Fibroblast of villous mesenchyme (primary cell): ENCODE data around the gene TRPM2. TPM values are rescaled to one million over a fixed set of nuclear protein-coding genes. Genes with fewer than 3 reads are reported as not detected.

Experiments used
- DNase-seq: peaks from one replicate; pipeline ENCODE4 v3.0.0-alpha.2; 2010; ENCODE audit warnings: low read depth
- H3K4me3 ChIP-seq: 2 replicates; pipeline ENCODE4 v1.5.1; 2011; ENCODE audit warnings: low read depth, mild to moderate bottlenecking, low read length
- CTCF ChIP-seq: IDR thresholded peaks from 2 replicates; pipeline ENCODE4 v1.5.1; 2012; ENCODE audit warnings: low read depth, mild to moderate bottlenecking, low read length; ENCODE audit not compliant: insufficient read depth
- total RNA-seq: library from RNA; depleted of rRNA; stranded (reverse); fragments of >200 nt; gene quantifications from 2 replicates; pipeline ENCODE4 v1.2.3, GENCODE V29; 2012

TRPM2 gene
- total RNA-seq, 1 donor = under 0.01 TPM

DNA sequence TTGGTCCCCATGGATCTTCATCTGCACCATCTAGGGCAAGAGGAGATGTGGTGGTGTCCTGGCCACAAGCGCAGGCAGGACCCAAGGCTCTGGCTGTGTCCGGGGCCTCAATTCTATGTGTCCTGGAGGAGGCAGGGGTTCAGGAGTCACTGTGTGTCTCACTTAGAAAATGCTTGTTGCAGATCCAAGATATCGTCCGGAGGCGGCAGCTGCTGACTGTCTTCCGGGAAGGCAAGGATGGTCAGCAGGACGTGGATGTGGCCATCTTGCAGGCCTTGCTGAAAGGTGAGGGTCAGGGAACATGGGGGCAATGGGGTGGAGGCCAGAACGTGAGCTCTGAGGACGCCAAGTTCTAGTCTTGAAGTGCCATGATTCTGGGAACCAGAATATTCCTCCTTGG is 29.1 kb downstream of the TRPM2 start:
- H3K4me3 ChIP-seq = no peak overlapping the region
- DNase-seq = no peak
- TF ChIP-seq CTCF = no peak

- TF ChIP-seq CTCF = no peak
- DNase-seq = no peak
- no peak overlapping the region for H3K4me3 ChIP-seq
Measured at GRCh38 chr21:44383216-44383615, 29.8 kb downstream of the TRPM2 start.

- no peak for DNase-seq
- TF ChIP-seq CTCF = no peak
- H3K4me3 ChIP-seq = no peak overlapping the region
Measured at GRCh38 chr21:44384968-44385367, 31.5 kb downstream of the TRPM2 start.

- no peak overlapping the region for H3K4me3 ChIP-seq
- no peak for TF ChIP-seq CTCF
- DNase-seq = no peak
Measured at GRCh38 chr21:44389335-44389734, 35.9 kb downstream of the TRPM2 start.

DNA sequence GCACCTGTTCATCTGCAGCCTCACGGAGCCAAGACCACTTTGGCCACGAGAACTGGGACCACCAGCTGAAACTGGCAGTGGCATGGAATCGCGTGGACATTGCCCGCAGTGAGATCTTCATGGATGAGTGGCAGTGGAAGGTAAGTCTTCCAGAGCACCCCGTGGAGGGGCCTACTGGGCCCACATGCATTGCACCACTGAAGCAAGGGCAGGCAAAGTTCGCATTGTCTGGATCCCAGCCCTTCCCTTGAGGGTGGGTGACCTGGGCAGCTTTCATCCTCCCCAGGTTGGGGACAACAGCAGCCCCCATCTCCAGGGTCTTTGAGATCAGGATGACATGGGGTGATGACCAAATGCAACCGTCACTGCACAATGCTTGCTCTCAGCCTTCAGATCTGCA is 37.5 kb downstream of the TRPM2 start:
- H3K4me3 ChIP-seq = no peak overlapping the region
- TF ChIP-seq CTCF = no peak
- DNase-seq = no peak

- no peak for TF ChIP-seq CTCF
- DNase-seq = no peak
- no peak overlapping the region for H3K4me3 ChIP-seq
Measured at GRCh38 chr21:44391345-44392091, 38.1 kb downstream of the TRPM2 start.

DNA sequence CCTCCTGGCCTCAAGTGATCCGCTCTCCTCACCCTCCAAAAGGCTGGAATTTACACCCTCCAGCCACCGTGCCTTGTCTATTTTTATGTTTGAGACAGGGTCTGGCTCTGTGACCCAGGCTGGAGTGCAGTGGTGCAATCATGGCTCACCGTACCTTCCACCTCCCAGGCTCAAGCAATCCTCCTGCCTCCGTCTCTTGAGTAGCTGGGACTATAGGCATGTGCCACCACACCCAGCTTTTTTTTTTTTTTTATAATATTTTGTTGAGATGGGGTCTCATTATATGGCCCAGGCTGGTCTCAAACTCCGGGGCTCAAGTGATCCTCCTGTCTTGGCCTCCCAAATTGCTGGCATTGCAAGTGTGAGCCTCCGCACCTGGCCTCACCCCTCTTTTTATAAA is 38.8 kb downstream of the TRPM2 start:
- H3K4me3 ChIP-seq = no peak overlapping the region
- no peak for TF ChIP-seq CTCF
- DNase-seq = no peak
